Prostate gland (tissue), 2 donors: ENCODE measurements around the gene SCLT1.

Source experiments
- CTCF ChIP-seq, 4 experiments: fragments of 200-600 bp in 2 of 4; fragments of 450-650 bp in 2 of 4; sonication (generic) in 2 of 4; IDR thresholded peaks; 1 replicate in 3 of 4; 2 replicates in 1 of 4; pipeline ENCODE4 v1.5.1; 2016 to 2019; ENCODE audit warnings: antibody characterized with exemption in 4 of 4, mild to moderate bottlenecking in 2 of 4, moderate library complexity in 2 of 4
- POLR2AphosphoS5 ChIP-seq: sonication (generic); formaldehyde crosslinking; IDR thresholded peaks from one replicate; pipeline ENCODE4 v1.6.1; 2017; ENCODE audit warnings: antibody characterized with exemption

GRCh38 chr4:128907981-128908380, 185.4 kb downstream of the SCLT1 start:
- no peak for TF ChIP-seq CTCF (IDR thresholded peaks at IDR 0.05)
- TF ChIP-seq POLR2AphosphoS5 = no peak
